ENCODE data around the gene MACROD2. TPM values are rescaled to one million over a fixed set of nuclear protein-coding genes. Genes with fewer than 3 reads are reported as not detected.

Gene MACROD2
- total RNA-seq, 1 donor from 2014 or later, result 2.4 TPM

- Histone ChIP-seq H3K9me3 (ENCODE audit: insufficient read depth, low read depth, low read length) (no peaks in the 10 kb centered on the region), H3K79me2 (ENCODE audit: insufficient read depth, low read length) (no peaks in the 10 kb centered on the region), H3K4me1 (ENCODE audit: insufficient read depth, low read length) (no peaks in the 10 kb centered on the region), H3K9ac (ENCODE audit: low read length) (no peak overlapping the region), H3K27ac (ENCODE audit: low read depth, low read length) (no peak overlapping the region), H3K4me2 (ENCODE audit: low read length) (no peak overlapping the region), H2AFZ (ENCODE audit: low read depth, low read length) (no peak overlapping the region), H3K27me3 (ENCODE audit: insufficient read depth, low read length) (no peaks in the 10 kb centered on the region), H3K36me3 (ENCODE audit: insufficient read depth, low read length) (no peaks in the 10 kb centered on the region), H3K4me3 (ENCODE audit: insufficient read depth, low read depth, low read length) (no peak overlapping the region), H4K20me1 (ENCODE audit: insufficient read depth, low read length) (no peaks in the 10 kb centered on the region)
- FAIRE-seq, result no peak
- H3K36me3 Mint-ChIP-seq (ENCODE audit: low read depth, unreplicated experiment), result no peaks in the 10 kb centered on the region
- H3K4me3 Mint-ChIP-seq (ENCODE audit: unreplicated experiment), result no peak overlapping the region
- no peaks in the 10 kb centered on the region for H3K9me3 Mint-ChIP-seq (ENCODE audit: unreplicated experiment)
- DNase-seq (ENCODE audit: low read depth), result no peak
- no peaks in the 10 kb centered on the region for H3K4me1 Mint-ChIP-seq (ENCODE audit: low read depth, unreplicated experiment)
- H3K27ac Mint-ChIP-seq (ENCODE audit: unreplicated experiment), result no peak overlapping the region
- H3K27me3 Mint-ChIP-seq (ENCODE audit: low read depth, unreplicated experiment), result peaks cover 3% of the 10 kb centered on the region
- no peak for TF ChIP-seq EZH2 (IDR thresholded peaks at IDR 0.05; ENCODE audit: insufficient read depth, low read length)
- no peak for TF ChIP-seq CTCF (IDR thresholded peaks at IDR 0.05; ENCODE audit: insufficient read depth, low read depth, low read length)
Measured at GRCh38 chr20:15567219-15567618, 1571.9 kb downstream of the MACROD2 start.

DNA sequence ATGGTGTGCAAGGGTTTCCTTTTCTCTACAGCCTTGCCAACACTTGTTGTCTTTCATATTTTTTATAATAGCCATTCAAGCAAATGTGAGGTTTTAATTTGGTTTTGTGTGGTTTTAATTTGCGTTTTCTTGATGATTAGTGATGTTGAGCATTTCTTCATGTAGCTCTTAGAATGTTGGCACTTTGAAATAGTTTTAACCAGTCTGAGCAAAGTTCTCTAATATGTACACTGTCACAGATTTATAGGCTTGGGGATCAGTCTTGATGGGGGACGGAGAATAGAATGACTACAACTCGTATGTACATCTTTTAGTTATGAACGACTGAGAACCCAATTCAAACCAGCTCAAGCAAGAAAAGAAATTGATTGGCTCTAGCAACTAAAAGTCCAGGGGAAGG is 1574.8 kb downstream of the MACROD2 start:
- Mint-ChIP-seq H3K27ac (ENCODE audit: unreplicated experiment) (no peak overlapping the region), H3K4me3 (ENCODE audit: unreplicated experiment) (no peak overlapping the region), H3K9me3 (ENCODE audit: unreplicated experiment) (no peaks in the 10 kb centered on the region), H3K4me1 (ENCODE audit: low read depth, unreplicated experiment) (no peaks in the 10 kb centered on the region), H3K27me3 (ENCODE audit: low read depth, unreplicated experiment) (peaks cover 2% of the 10 kb centered on the region), H3K36me3 (ENCODE audit: low read depth, unreplicated experiment) (no peaks in the 10 kb centered on the region)
- TF ChIP-seq EZH2 (IDR thresholded peaks at IDR 0.05; ENCODE audit: insufficient read depth, low read length) (no peak), CTCF (IDR thresholded peaks at IDR 0.05; ENCODE audit: insufficient read depth, low read depth, low read length) (no peak)
- FAIRE-seq (no peak), DNase-seq (ENCODE audit: low read depth) (no peak)
- no peaks in the 10 kb centered on the region for H3K36me3 ChIP-seq (ENCODE audit: insufficient read depth, low read length)
- no peak overlapping the region for H2AFZ ChIP-seq (ENCODE audit: low read depth, low read length)
- H3K79me2 ChIP-seq (ENCODE audit: insufficient read depth, low read length), result no peaks in the 10 kb centered on the region
- no peak overlapping the region for H3K9ac ChIP-seq (ENCODE audit: low read length)
- no peaks in the 10 kb centered on the region for H3K9me3 ChIP-seq (ENCODE audit: insufficient read depth, low read depth, low read length)
- no peak overlapping the region for H3K27ac ChIP-seq (ENCODE audit: low read depth, low read length)
- H4K20me1 ChIP-seq (ENCODE audit: insufficient read depth, low read length), result no peaks in the 10 kb centered on the region
- H3K4me2 ChIP-seq (ENCODE audit: low read length), result no peak overlapping the region
- no peaks in the 10 kb centered on the region for H3K4me1 ChIP-seq (ENCODE audit: insufficient read depth, low read length)
- H3K4me3 ChIP-seq (ENCODE audit: insufficient read depth, low read depth, low read length), result no peak overlapping the region
- no peaks in the 10 kb centered on the region for H3K27me3 ChIP-seq (ENCODE audit: insufficient read depth, low read length)

DNA sequence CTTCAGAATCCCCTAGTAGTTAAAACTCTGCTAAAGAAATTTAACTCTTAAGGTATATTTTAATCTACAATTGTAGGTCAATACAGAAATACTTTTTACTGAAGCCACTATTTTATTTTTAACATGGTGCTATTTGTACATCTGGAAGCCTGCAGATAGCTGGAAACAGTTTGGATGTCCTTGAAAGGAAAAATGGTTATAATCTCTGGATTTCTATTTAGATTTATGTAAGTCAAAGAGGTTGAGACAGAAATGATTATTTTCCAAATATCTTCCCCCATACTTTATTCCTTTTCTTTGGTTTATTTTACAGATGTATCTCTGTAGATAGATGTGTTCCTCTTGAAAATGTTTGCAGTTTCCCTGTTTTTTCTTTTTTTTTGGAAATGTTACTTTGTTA is 1575.7 kb downstream of the MACROD2 start:
- H3K27me3 ChIP-seq (ENCODE audit: insufficient read depth, low read length), result no peaks in the 10 kb centered on the region
- H3K4me2 ChIP-seq (ENCODE audit: low read length), result no peak overlapping the region
- H4K20me1 ChIP-seq (ENCODE audit: insufficient read depth, low read length), result no peaks in the 10 kb centered on the region
- no peaks in the 10 kb centered on the region for H3K9me3 ChIP-seq (ENCODE audit: insufficient read depth, low read depth, low read length)
- TF ChIP-seq EZH2 (IDR thresholded peaks at IDR 0.05; ENCODE audit: insufficient read depth, low read length), result no peak
- Mint-ChIP-seq H3K9me3 (ENCODE audit: unreplicated experiment) (no peaks in the 10 kb centered on the region), H3K27ac (ENCODE audit: unreplicated experiment) (no peak overlapping the region), H3K4me1 (ENCODE audit: low read depth, unreplicated experiment) (no peaks in the 10 kb centered on the region), H3K27me3 (ENCODE audit: low read depth, unreplicated experiment) (peaks cover 2% of the 10 kb centered on the region), H3K36me3 (ENCODE audit: low read depth, unreplicated experiment) (no peaks in the 10 kb centered on the region), H3K4me3 (ENCODE audit: unreplicated experiment) (no peak overlapping the region)
- no peaks in the 10 kb centered on the region for H3K79me2 ChIP-seq (ENCODE audit: insufficient read depth, low read length)
- H3K4me3 ChIP-seq (ENCODE audit: insufficient read depth, low read depth, low read length), result no peak overlapping the region
- H3K36me3 ChIP-seq (ENCODE audit: insufficient read depth, low read length), result no peaks in the 10 kb centered on the region
- no peaks in the 10 kb centered on the region for H3K4me1 ChIP-seq (ENCODE audit: insufficient read depth, low read length)
- no peak for FAIRE-seq
- no peak overlapping the region for H2AFZ ChIP-seq (ENCODE audit: low read depth, low read length)
- no peak overlapping the region for H3K9ac ChIP-seq (ENCODE audit: low read length)
- H3K27ac ChIP-seq (ENCODE audit: low read depth, low read length), result no peak overlapping the region
- no peak for DNase-seq (ENCODE audit: low read depth)
